Natural killer cell (primary cell): ENCODE results near the gene MYO5B. TPM values are rescaled to one million over a fixed set of nuclear protein-coding genes. Genes with fewer than 3 reads are reported as not detected.

Source experiments
- ATAC-seq, 3 donors: fragments of 150-1000 bp in 2 of 3; fragments of 200-7000 bp in 1 of 3; cut with Tn5 transposase; 1 replicate in 1 of 3; 2 replicates in 2 of 3; pipeline ENCODE4 v1.10.0; 2021; ENCODE audit warnings: mild to moderate bottlenecking in 2 of 3, moderate library complexity in 2 of 3
- DNase-seq, 2 donors: peaks; one replicate each; pipeline versions ENCODE4 v3.0.0 to v3.0.0-alpha.2; 2013 to 2021; ENCODE audit warnings: mixed read lengths in 1 of 2
- H3K27ac ChIP-seq: one replicate; pipeline ENCODE4 v1.5.1; 2013; ENCODE audit warnings: mild to moderate bottlenecking, low read length
- H3K27me3 ChIP-seq: one replicate; pipeline ENCODE4 v1.6.1; 2013; ENCODE audit warnings: low read length; ENCODE audit not compliant: control insufficient read depth, insufficient read depth
- H3K36me3 ChIP-seq: one replicate; pipeline ENCODE4 v1.6.1; 2013; ENCODE audit warnings: low read length; ENCODE audit not compliant: control insufficient read depth, insufficient read depth
- H3K4me1 ChIP-seq: one replicate; pipeline ENCODE4 v1.6.1; 2013; ENCODE audit warnings: low read length; ENCODE audit not compliant: control insufficient read depth, insufficient read depth
- H3K4me3 ChIP-seq: one replicate; pipeline ENCODE4 v1.5.1; 2013; ENCODE audit warnings: low read length
- H3K9me3 ChIP-seq: one replicate; pipeline ENCODE4 v1.6.1; 2013; ENCODE audit warnings: low read length; ENCODE audit not compliant: control insufficient read depth, insufficient read depth
- H3K27ac Mint-ChIP-seq, 2 donors: one replicate each; pipeline ENCODE4 v1.8.0; 2022; ENCODE audit warnings: mild to moderate bottlenecking in 2 of 2, mixed read lengths in 2 of 2, moderate library complexity in 1 of 2
- H3K27me3 Mint-ChIP-seq, 2 donors: one replicate each; pipeline ENCODE4 v1.8.0; 2022; ENCODE audit warnings: low read depth in 2 of 2, mixed read lengths in 2 of 2
- H3K36me3 Mint-ChIP-seq: one replicate; pipeline ENCODE4 v1.8.0; 2022; ENCODE audit warnings: mixed read lengths
- H3K4me1 Mint-ChIP-seq, 2 donors: one replicate each; pipeline ENCODE4 v1.8.0; 2022; ENCODE audit warnings: mixed read lengths in 2 of 2
- H3K4me3 Mint-ChIP-seq: one replicate; pipeline ENCODE4 v1.8.0; 2022; ENCODE audit warnings: mild to moderate bottlenecking, moderate library complexity, mixed read lengths
- H3K9me3 Mint-ChIP-seq, 2 donors: one replicate each; pipeline ENCODE4 v1.8.0; 2022; ENCODE audit warnings: mixed read lengths in 2 of 2
- WGBS: methylation state at CpG from one replicate; pipeline ENCODE4 v1.1.7; 2013; ENCODE audit warnings: missing lambda C conversion rate; ENCODE audit not compliant: insufficient coverage; 5-methylcytosine and 5-hydroxymethylcytosine counted together
- intact Hi-C: fragments of 100-400 bp; cut with micrococcal nuclease; formaldehyde crosslinking; loops from one replicate; pipeline ENCODE4 v1.14.2; 2022
- total RNA-seq, 4 donors: library from RNA; stranded (reverse); fragments of 120-200 nt in 1 of 4; gene quantifications; one replicate each; pipeline versions ENCODE4 v1.2.3 to v1.2.4, GENCODE V29; 2013 to 2022
- TF ChIP-seq, protein P1 (sequence below): fragments of 200-600 bp; IDR thresholded peaks from one replicate; pipeline ENCODE4 v1.8.0; 2022; ENCODE audit warnings: antibody characterized with exemption

MYO5B gene
- total RNA-seq, 3 donors from 2014 or later (not counting 1 experiment from before 2014, with no cell fraction given), result 0.33 TPM; not detected in 2

DNA sequence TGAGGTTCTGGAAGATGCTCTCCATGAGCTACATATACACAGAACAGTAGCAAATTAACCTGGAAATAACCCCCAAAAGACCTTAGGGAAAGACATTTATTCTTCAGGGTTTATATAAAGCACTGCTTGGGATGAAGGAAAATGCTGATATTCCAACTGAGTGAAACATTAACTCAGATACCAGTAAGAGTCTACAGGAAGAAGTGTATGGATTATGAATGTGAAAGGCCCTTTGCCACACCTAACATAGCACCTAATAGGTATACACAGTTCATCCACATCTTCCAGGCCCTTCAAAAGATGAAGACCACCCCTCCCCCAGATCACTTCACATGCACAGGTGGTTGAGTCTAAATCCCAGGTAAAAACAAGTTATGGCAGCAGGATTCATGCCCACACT is 50.4 kb downstream of the MYO5B start:
- Mint-ChIP-seq H3K27me3 (peaks cover 14 to 18% of the 10 kb centered on the region in 2 donors), H3K36me3 (no peaks in the 10 kb centered on the region), H3K9me3 (no peaks in the 10 kb centered on the region), H3K4me1 (no peaks in the 10 kb centered on the region), H3K27ac (no peak overlapping the region), H3K4me3 (no peak overlapping the region)
- H3K27ac ChIP-seq, result no peak overlapping the region
- no peaks in the 10 kb centered on the region for H3K27me3 ChIP-seq
- DNase-seq (no peak), ATAC-seq (no peak)
- H3K36me3 ChIP-seq, result no peaks in the 10 kb centered on the region
- no peaks in the 10 kb centered on the region for H3K9me3 ChIP-seq
- TF ChIP-seq, protein P1, sequence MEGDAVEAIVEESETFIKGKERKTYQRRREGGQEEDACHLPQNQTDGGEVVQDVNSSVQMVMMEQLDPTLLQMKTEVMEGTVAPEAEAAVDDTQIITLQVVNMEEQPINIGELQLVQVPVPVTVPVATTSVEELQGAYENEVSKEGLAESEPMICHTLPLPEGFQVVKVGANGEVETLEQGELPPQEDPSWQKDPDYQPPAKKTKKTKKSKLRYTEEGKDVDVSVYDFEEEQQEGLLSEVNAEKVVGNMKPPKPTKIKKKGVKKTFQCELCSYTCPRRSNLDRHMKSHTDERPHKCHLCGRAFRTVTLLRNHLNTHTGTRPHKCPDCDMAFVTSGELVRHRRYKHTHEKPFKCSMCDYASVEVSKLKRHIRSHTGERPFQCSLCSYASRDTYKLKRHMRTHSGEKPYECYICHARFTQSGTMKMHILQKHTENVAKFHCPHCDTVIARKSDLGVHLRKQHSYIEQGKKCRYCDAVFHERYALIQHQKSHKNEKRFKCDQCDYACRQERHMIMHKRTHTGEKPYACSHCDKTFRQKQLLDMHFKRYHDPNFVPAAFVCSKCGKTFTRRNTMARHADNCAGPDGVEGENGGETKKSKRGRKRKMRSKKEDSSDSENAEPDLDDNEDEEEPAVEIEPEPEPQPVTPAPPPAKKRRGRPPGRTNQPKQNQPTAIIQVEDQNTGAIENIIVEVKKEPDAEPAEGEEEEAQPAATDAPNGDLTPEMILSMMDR, result no peak
- no peaks in the 10 kb centered on the region for H3K4me1 ChIP-seq
- no peak overlapping the region for H3K4me3 ChIP-seq
- intact Hi-C loops, result no loop called here

DNA sequence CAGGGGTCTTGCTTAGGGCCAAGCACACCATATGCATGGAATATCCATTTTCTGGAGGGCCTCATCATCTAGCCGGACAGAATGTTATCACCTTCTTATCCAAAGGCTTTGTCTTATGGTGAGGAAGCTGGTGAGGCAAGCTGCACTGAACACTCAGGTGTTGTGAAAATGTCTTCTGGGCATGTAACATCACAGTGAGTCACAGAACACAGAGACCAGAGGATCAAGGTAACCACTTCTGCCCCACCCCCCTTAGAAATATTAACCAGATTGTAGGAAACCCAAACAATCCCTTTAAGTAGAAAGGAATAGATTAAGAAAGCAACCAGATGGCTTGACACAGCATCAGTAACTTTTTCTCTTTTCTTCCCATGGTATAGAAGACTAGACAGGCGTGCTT is 51.1 kb downstream of the MYO5B start:
- Histone ChIP-seq H3K4me1 (no peaks in the 10 kb centered on the region), H3K27ac (no peak overlapping the region), H3K9me3 (no peaks in the 10 kb centered on the region), H3K36me3 (no peaks in the 10 kb centered on the region), H3K4me3 (no peak overlapping the region), H3K27me3 (no peaks in the 10 kb centered on the region)
- no peaks in the 10 kb centered on the region for H3K9me3 Mint-ChIP-seq
- TF ChIP-seq, protein P1, result no peak
- H3K27me3 Mint-ChIP-seq, result peaks cover 14 to 18% of the 10 kb centered on the region in 2 donors
- DNase-seq, result no peak
- no peak for ATAC-seq
- H3K27ac Mint-ChIP-seq, result no peak overlapping the region
- no peaks in the 10 kb centered on the region for H3K4me1 Mint-ChIP-seq
- H3K36me3 Mint-ChIP-seq, result no peaks in the 10 kb centered on the region
- intact Hi-C loops, result no loop called here
- H3K4me3 Mint-ChIP-seq, result no peak overlapping the region
- 87% methylated on average over 2 of the region's 2 CpGs for WGBS

DNA sequence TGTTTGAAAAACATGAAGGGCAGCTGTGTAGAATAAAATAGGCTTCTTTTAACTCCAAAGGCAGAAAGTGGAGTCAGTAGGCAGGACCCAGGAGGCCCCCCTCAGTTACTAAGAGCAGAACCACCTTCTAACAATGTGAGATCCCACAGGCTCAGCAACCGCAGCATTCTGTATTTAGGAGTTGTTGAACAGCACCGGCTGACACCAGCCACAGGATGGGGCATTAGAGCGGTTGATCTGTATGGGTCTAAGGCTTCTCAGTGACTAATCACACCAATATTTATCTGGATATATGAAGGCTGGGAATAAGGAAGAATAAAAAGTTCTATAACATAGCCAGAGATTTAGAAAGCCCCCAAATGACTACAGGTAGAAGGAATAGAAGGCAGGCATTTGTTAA is 51.7 kb downstream of the MYO5B start:
- Histone ChIP-seq H3K36me3 (no peaks in the 10 kb centered on the region), H3K4me3 (no peak overlapping the region), H3K27ac (no peak overlapping the region), H3K9me3 (no peaks in the 10 kb centered on the region), H3K4me1 (no peaks in the 10 kb centered on the region), H3K27me3 (no peaks in the 10 kb centered on the region)
- peaks cover 14 to 19% of the 10 kb centered on the region in 2 donors for H3K27me3 Mint-ChIP-seq
- TF ChIP-seq, protein P1, result no peak
- no peaks in the 10 kb centered on the region for H3K36me3 Mint-ChIP-seq
- no peak overlapping the region for H3K27ac Mint-ChIP-seq
- DNase-seq (no peak), ATAC-seq (no peak)
- intact Hi-C loops, result no loop called here
- no peak overlapping the region for H3K4me3 Mint-ChIP-seq
- no peaks in the 10 kb centered on the region for H3K4me1 Mint-ChIP-seq
- no CpG with 5 or more reads among the region's 3 CpGs for WGBS
- no peaks in the 10 kb centered on the region for H3K9me3 Mint-ChIP-seq

- Mint-ChIP-seq H3K4me3 (no peak overlapping the region), H3K4me1 (no peaks in the 10 kb centered on the region), H3K27ac (no peak overlapping the region), H3K27me3 (peaks cover 16 to 23% of the 10 kb centered on the region in 2 donors), H3K9me3 (peaks cover 0 to 2% of the 10 kb centered on the region in 2 donors), H3K36me3 (no peaks in the 10 kb centered on the region)
- no peaks in the 10 kb centered on the region for H3K9me3 ChIP-seq
- intact Hi-C loops, result no loop called here
- 79% methylated on average over 4 of the region's 6 CpGs for WGBS
- TF ChIP-seq, protein P1, result no peak
- no peaks in the 10 kb centered on the region for H3K4me1 ChIP-seq
- H3K36me3 ChIP-seq, result no peaks in the 10 kb centered on the region
- no peaks in the 10 kb centered on the region for H3K27me3 ChIP-seq
- ATAC-seq (no peak), DNase-seq (no peak)
- H3K27ac ChIP-seq, result no peak overlapping the region
- H3K4me3 ChIP-seq, result no peak overlapping the region
Observed at GRCh38 chr18:50142441-50143120, 52.4 kb downstream of the MYO5B start.
